HepG2 (cell line): ENCODE data around the gene TFEB. TPM values are rescaled to one million over a fixed set of nuclear protein-coding genes. Genes with fewer than 3 reads are reported as not detected.

ENCODE experiments used
- FLYWCH1 ChIP-seq: sonication (generic); formaldehyde crosslinking; IDR thresholded peaks from 2 replicates; pipeline ENCODE4 v1.8.1; 2023; ENCODE audit warnings: mild to moderate bottlenecking, missing genetic modification reagents
- GATA4 ChIP-seq: sonication (generic); IDR thresholded peaks from 2 replicates; pipeline ENCODE4 v1.6.1; 2016; ENCODE audit warnings: antibody characterized with exemption, low read depth, borderline replicate concordance
- HOXA5 ChIP-seq: sonication (generic); formaldehyde crosslinking; IDR thresholded peaks from 2 replicates; pipeline ENCODE4 v1.4.0; 2020; ENCODE audit warnings: missing genetic modification reagents
- KLF16 ChIP-seq, 2 experiments: sonication (generic) in 1 of 2; formaldehyde crosslinking in 1 of 2; IDR thresholded peaks; 2 replicates each; pipeline versions ENCODE4 v1.6.1 to v1.8.0; 2016 to 2023; ENCODE audit warnings: missing genetic modification reagents in 2 of 2, missing compliant biosample characterization in 1 of 2
- KMT2A ChIP-seq: sonication (generic); formaldehyde crosslinking; IDR thresholded peaks from 2 replicates; pipeline ENCODE4 v1.4.0; 2020; ENCODE audit warnings: missing genetic modification reagents
- NKX3-1 ChIP-seq: sonication (generic); formaldehyde crosslinking; IDR thresholded peaks from 2 replicates; pipeline ENCODE4 v1.5.0; 2020; ENCODE audit warnings: missing genetic modification reagents
- RARG ChIP-seq: sonication (generic); formaldehyde crosslinking; IDR thresholded peaks from 2 replicates; pipeline ENCODE4 v1.4.0; 2020; ENCODE audit warnings: low read depth, mild to moderate bottlenecking, missing genetic modification reagents
- REL ChIP-seq: sonication (generic); formaldehyde crosslinking; conservative IDR thresholded peaks from 2 replicates; pipeline ENCODE4 v1.8.0; 2022; ENCODE audit warnings: mild to moderate bottlenecking, missing genetic modification reagents, moderate library complexity
- XBP1 ChIP-seq: sonication (generic); formaldehyde crosslinking; IDR thresholded peaks from 2 replicates; pipeline ENCODE4 v1.5.0; 2020; ENCODE audit warnings: missing genetic modification reagents
- ZNF274 ChIP-seq: sonication (generic); formaldehyde crosslinking; IDR thresholded peaks from 2 replicates; pipeline ENCODE4 v1.5.1; 2020; ENCODE audit warnings: mild to moderate bottlenecking, missing genetic modification reagents
- ZNF292 ChIP-seq: sonication (generic); formaldehyde crosslinking; IDR thresholded peaks from 2 replicates; pipeline ENCODE4 v1.8.1; 2022; ENCODE audit warnings: mild to moderate bottlenecking, low read depth, missing genetic modification reagents, borderline replicate concordance
- ZNF350 ChIP-seq: sonication (generic); formaldehyde crosslinking; IDR thresholded peaks from 2 replicates; pipeline ENCODE4 v1.4.0; 2020; ENCODE audit warnings: mild to moderate bottlenecking, low read depth, missing genetic modification reagents, borderline replicate concordance
- ZNF441 ChIP-seq: sonication (generic); formaldehyde crosslinking; IDR thresholded peaks from 2 replicates; pipeline ENCODE4 v1.7.0; 2021; ENCODE audit warnings: missing genetic modification reagents, borderline replicate concordance
- ZNF616 ChIP-seq: sonication (generic); formaldehyde crosslinking; IDR thresholded peaks from 2 replicates; pipeline ENCODE4 v1.5.0; 2020; ENCODE audit warnings: low read depth, mild to moderate bottlenecking, missing genetic modification reagents
- ZNF773 ChIP-seq: sonication (generic); formaldehyde crosslinking; IDR thresholded peaks from 2 replicates; pipeline ENCODE4 v1.4.0; 2020; ENCODE audit warnings: missing genetic modification reagents, borderline replicate concordance
- ZSCAN25 ChIP-seq: sonication (generic); formaldehyde crosslinking; IDR thresholded peaks from 2 replicates; pipeline ENCODE4 v1.8.0; 2022; ENCODE audit warnings: mild to moderate bottlenecking, missing genetic modification reagents
- polyA plus RNA-seq, 8 experiments: library from polyadenylated mRNA; depleted of rRNA in 3 of 8; stranded (reverse) in 7 of 8; unstranded in 1 of 8; fragments of >200 nt; fragmentation: Illumina TruSeq in 4 of 8; extraction: Trizol in 4 of 8; gene quantifications; 2 replicates each; pipeline versions ENCODE4 v1.2.1 to v1.2.3, GENCODE V29; 2011 to 2016; ENCODE audit warnings: low read depth in 4 of 8, missing spikeins in 1 of 8, mixed read lengths in 1 of 8; ENCODE audit not compliant: insufficient read depth in 1 of 8
- total RNA-seq, 5 experiments: library from RNA; depleted of rRNA; stranded (reverse); fragments of >200 nt; fragmentation: Illumina TruSeq; extraction: Trizol; gene quantifications; 2 replicates each; pipeline ENCODE4 v1.2.3, GENCODE V29; 2016; ENCODE audit warnings: low read depth in 1 of 5
- TF ChIP-seq, protein P1 (sequence below): sonication (generic); formaldehyde crosslinking; IDR thresholded peaks from 2 replicates; pipeline ENCODE4 v1.4.0; 2020; ENCODE audit warnings: mild to moderate bottlenecking, missing genetic modification reagents
- TF ChIP-seq, protein P2 (sequence below): sonication (generic); formaldehyde crosslinking; IDR thresholded peaks from 2 replicates; pipeline ENCODE4 v1.5.0; 2020; ENCODE audit warnings: missing genetic modification reagents
- TF ChIP-seq, protein P3 (sequence below): sonication (generic); formaldehyde crosslinking; IDR thresholded peaks from 2 replicates; pipeline ENCODE4 v1.9.0; 2021; ENCODE audit warnings: missing genetic modification reagents, mild to moderate bottlenecking, borderline replicate concordance
- TF ChIP-seq, protein P4 (sequence below): IDR thresholded peaks from 2 replicates; pipeline ENCODE4 v1.6.1; 2012; ENCODE audit warnings: low read depth, low read length, improper control_type of control experiment
- TF ChIP-seq, protein P5 (sequence below): sonication (generic); formaldehyde crosslinking; IDR thresholded peaks from 2 replicates; pipeline ENCODE4 v1.9.0; 2021; ENCODE audit warnings: missing genetic modification reagents, borderline replicate concordance

TFEB gene
- total and polyA plus RNA-seq, 2 of the 13 experiments (the other 11 are each of a cell fraction or from before 2014, with no cell fraction given): 13.3 to 18.7 TPM

DNA sequence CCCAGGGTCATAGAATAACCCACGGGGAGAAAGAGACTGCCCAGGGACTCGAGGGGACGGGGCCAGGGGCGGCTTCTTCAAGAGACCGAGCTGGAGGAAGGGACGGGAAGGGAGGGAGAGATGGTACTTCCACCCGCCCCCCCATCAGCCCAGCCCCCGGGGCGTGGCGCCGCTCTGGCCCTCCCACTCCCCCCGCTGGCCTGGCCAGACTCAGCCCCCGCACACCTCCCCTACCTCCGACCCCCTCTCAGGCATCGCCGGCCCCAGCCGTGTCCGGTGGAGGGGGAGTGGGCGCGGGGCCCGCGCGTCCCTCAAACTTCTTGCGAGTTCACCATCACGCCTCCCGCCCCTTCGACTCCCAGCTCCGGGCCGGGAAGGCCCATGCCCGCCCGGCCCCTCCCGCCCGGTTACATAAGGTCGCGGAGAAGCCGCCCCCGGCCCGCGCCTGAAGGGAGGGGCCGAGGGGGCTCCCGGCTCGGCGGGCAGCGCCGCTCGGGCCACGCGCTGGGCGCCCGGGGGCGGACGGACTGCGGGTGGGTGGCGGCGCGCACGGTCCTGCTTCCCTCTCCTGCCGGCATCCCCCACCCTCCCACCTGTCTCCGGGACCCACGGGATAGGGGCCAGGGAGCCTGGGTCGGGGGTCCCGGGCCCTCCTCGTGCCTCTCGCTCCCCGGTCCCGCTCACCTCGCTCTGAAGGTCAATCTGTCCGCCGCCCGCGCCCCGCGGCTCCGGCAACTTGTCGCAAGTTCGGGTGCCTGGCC lies 562 bp downstream of the TFEB start (continued):
- TF ChIP-seq, protein P1, sequence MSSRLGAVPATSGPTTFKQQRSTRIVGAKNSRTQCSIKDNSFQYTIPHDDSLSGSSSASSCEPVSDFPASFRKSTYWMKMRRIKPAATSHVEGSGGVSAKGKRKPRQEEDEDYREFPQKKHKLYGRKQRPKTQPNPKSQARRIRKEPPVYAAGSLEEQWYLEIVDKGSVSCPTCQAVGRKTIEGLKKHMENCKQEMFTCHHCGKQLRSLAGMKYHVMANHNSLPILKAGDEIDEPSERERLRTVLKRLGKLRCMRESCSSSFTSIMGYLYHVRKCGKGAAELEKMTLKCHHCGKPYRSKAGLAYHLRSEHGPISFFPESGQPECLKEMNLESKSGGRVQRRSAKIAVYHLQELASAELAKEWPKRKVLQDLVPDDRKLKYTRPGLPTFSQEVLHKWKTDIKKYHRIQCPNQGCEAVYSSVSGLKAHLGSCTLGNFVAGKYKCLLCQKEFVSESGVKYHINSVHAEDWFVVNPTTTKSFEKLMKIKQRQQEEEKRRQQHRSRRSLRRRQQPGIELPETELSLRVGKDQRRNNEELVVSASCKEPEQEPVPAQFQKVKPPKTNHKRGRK: no peak
- TF ChIP-seq ZNF616: no peak
- no peak for TF ChIP-seq ZNF274 (CRISPR knock-in tag)
- TF ChIP-seq, protein P2, sequence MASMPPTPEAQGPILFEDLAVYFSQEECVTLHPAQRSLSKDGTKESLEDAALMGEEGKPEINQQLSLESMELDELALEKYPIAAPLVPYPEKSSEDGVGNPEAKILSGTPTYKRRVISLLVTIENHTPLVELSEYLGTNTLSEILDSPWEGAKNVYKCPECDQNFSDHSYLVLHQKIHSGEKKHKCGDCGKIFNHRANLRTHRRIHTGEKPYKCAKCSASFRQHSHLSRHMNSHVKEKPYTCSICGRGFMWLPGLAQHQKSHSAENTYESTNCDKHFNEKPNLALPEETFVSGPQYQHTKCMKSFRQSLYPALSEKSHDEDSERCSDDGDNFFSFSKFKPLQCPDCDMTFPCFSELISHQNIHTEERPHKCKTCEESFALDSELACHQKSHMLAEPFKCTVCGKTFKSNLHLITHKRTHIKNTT (CRISPR knock-in tag): no peak
- TF ChIP-seq KMT2A (CRISPR knock-in tag): no peak; the same call in 1 of the 2 replicates
- TF ChIP-seq ZNF292 (CRISPR knock-in tag): 0 out of 2 replicates have a peak, but pooled peaks have one; percentile 4
- TF ChIP-seq HOXA5: peak; percentile 44; the same call in 1 of the 2 replicates
- no peak; the same call in 1 of the 2 replicates for TF ChIP-seq ZNF441 (CRISPR knock-in tag)
- TF ChIP-seq, protein P3, sequence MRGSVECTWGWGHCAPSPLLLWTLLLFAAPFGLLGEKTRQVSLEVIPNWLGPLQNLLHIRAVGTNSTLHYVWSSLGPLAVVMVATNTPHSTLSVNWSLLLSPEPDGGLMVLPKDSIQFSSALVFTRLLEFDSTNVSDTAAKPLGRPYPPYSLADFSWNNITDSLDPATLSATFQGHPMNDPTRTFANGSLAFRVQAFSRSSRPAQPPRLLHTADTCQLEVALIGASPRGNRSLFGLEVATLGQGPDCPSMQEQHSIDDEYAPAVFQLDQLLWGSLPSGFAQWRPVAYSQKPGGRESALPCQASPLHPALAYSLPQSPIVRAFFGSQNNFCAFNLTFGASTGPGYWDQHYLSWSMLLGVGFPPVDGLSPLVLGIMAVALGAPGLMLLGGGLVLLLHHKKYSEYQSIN (CRISPR knock-in tag): no peak
- TF ChIP-seq XBP1 (CRISPR knock-in tag): no peak
- TF ChIP-seq, protein P4, sequence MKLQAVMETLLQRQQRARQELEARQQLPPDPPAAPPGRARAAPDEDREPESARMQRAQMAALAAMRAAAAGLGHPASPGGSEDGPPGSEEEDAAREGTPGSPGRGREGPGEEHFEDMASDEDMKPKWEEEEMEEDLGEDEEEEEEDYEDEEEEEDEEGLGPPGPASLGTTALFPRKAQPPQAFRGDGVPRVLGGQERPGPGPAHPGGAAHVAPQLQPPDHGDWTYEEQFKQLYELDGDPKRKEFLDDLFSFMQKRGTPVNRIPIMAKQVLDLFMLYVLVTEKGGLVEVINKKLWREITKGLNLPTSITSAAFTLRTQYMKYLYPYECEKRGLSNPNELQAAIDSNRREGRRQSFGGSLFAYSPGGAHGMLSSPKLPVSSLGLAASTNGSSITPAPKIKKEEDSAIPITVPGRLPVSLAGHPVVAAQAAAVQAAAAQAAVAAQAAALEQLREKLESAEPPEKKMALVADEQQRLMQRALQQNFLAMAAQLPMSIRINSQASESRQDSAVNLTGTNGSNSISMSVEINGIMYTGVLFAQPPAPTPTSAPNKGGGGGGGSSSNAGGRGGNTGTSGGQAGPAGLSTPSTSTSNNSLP: no peak
- no peak for TF ChIP-seq RARG
- no peak for TF ChIP-seq ZNF350 (CRISPR knock-in tag)
- 0 out of 2 replicates have a peak, but pooled peaks have one; percentile 20 for TF ChIP-seq FLYWCH1
- TF ChIP-seq NKX3-1 (CRISPR knock-in tag): no peak
- TF ChIP-seq, protein P5, sequence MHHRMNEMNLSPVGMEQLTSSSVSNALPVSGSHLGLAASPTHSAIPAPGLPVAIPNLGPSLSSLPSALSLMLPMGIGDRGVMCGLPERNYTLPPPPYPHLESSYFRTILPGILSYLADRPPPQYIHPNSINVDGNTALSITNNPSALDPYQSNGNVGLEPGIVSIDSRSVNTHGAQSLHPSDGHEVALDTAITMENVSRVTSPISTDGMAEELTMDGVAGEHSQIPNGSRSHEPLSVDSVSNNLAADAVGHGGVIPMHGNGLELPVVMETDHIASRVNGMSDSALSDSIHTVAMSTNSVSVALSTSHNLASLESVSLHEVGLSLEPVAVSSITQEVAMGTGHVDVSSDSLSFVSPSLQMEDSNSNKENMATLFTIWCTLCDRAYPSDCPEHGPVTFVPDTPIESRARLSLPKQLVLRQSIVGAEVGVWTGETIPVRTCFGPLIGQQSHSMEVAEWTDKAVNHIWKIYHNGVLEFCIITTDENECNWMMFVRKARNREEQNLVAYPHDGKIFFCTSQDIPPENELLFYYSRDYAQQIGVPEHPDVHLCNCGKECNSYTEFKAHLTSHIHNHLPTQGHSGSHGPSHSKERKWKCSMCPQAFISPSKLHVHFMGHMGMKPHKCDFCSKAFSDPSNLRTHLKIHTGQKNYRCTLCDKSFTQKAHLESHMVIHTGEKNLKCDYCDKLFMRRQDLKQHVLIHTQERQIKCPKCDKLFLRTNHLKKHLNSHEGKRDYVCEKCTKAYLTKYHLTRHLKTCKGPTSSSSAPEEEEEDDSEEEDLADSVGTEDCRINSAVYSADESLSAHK (CRISPR knock-in tag): no peak
- TF ChIP-seq GATA4: no peak
- no peak for TF ChIP-seq ZNF773 (CRISPR knock-in tag)
- TF ChIP-seq ZSCAN25 (CRISPR knock-in tag): no peak
- no peak for TF ChIP-seq KLF16 (CRISPR knock-in tag; IDR thresholded peaks at IDR 0.05)
- TF ChIP-seq REL (CRISPR knock-in tag): no peak
